Stomach (tissue), 9 donors: ENCODE results near the gene PMS2. TPM values are rescaled to one million over a fixed set of nuclear protein-coding genes. Genes with fewer than 3 reads are reported as not detected.

ENCODE experiments used
- DNase-seq, 2 donors: peaks; one replicate each; pipeline versions ENCODE4 v3.0.0 to v3.0.0-alpha.2; 2013 to 2019
- H3K27ac ChIP-seq, 5 donors: fragments of 200-600 bp in 4 of 5; sonication (generic) in 4 of 5; one replicate each; pipeline ENCODE4 v1.5.1; 2013 to 2019; ENCODE audit warnings: mild to moderate bottlenecking in 1 of 5, moderate library complexity in 1 of 5
- H3K27me3 ChIP-seq, 3 donors: fragments of 200-600 bp; sonication (generic); one replicate each; pipeline ENCODE4 v1.5.1; 2017 to 2019; ENCODE audit warnings: mixed run types in 1 of 3
- H3K36me3 ChIP-seq, 4 donors: fragments of 200-600 bp; sonication (generic); 1 replicate in 3 of 4; 2 replicates in 1 of 4; pipeline ENCODE4 v1.5.1; 2016 to 2019
- H3K4me1 ChIP-seq, 4 donors: fragments of 200-600 bp; sonication (generic); one replicate each; pipeline ENCODE4 v1.5.1; 2016 to 2019
- H3K4me3 ChIP-seq, 4 donors: fragments of 200-600 bp; sonication (generic) in 3 of 4; one replicate each; pipeline ENCODE4 v1.5.1; 2016 to 2019; ENCODE audit warnings: mild to moderate bottlenecking in 1 of 4
- H3K9me3 ChIP-seq, 4 donors: fragments of 200-600 bp; sonication (generic); one replicate each; pipeline ENCODE4 v1.5.1; 2016 to 2019
- CTCF ChIP-seq, 7 experiments: fragments of 450-650 bp in 4 of 7; fragments of 200-600 bp in 3 of 7; sonication (generic) in 3 of 7; IDR thresholded peaks; one replicate each; pipeline ENCODE4 v1.5.1; 2016 to 2019; ENCODE audit warnings: antibody characterized with exemption in 7 of 7, control low read depth in 2 of 7, mild to moderate bottlenecking in 1 of 7
- EP300 ChIP-seq: sonication (generic); formaldehyde crosslinking; IDR thresholded peaks from one replicate; pipeline ENCODE4 v1.6.1; 2017; ENCODE audit warnings: antibody characterized with exemption
- POLR2A ChIP-seq, 4 donors: fragments of 450-650 bp; IDR thresholded peaks; one replicate each; pipeline ENCODE4 v1.6.1; 2016; ENCODE audit warnings: antibody characterized with exemption in 4 of 4, control low read depth in 2 of 4, mild to moderate bottlenecking in 1 of 4, moderate library complexity in 1 of 4
- POLR2AphosphoS5 ChIP-seq, 3 donors: sonication (generic); formaldehyde crosslinking; IDR thresholded peaks; one replicate each; pipeline ENCODE4 v1.6.1; 2016; ENCODE audit warnings: antibody characterized with exemption in 3 of 3
- WGBS, 5 donors: extraction: QIAGEN DNeasy Blood & Tissue Kit in 3 of 5; methylation state at CpG; one replicate each; pipeline versions ENCODE4 v1.1.5 to v1.1.7; 2013 to 2018; 5-methylcytosine and 5-hydroxymethylcytosine counted together
- intact Hi-C: fragments of 100-400 bp; cut with DNase I; formaldehyde crosslinking; loops from one replicate; pipeline ENCODE4 v1.15.1; 2023; ENCODE audit warnings: low total_unique reads
- polyA plus RNA-seq, 3 donors: library from polyadenylated mRNA; stranded (reverse); fragments of 200-250 nt; gene quantifications; one replicate each; pipeline ENCODE4 v1.2.3, GENCODE V29; 2013
- total RNA-seq, 5 donors: library from RNA; depleted of rRNA; stranded (reverse); fragments of >200 nt; gene quantifications; one replicate each; pipeline versions ENCODE4 v1.1.0 to v1.2.3, GENCODE V29; 2014 to 2016
- donor health status: healthy with polysubstance abuse.
- donor health status: Bipolar disorder and iron deficiency.
- donor health status: healthy.

Gene PMS2
- total and polyA plus RNA-seq, 8 donors, result 2.9 to 16.0 (median 6.3) TPM

GRCh38 chr7:6049780-6050179 lies 40.9 kb upstream of the PMS2 start:
- no peak for TF ChIP-seq CTCF (IDR thresholded peaks at IDR 0.05)
- TF ChIP-seq POLR2A (IDR thresholded peaks at IDR 0.05), result no peak
- no peak for TF ChIP-seq POLR2AphosphoS5 (IDR thresholded peaks at IDR 0.05)
- H3K36me3 ChIP-seq, result peaks cover 47 to 84% (median 78%) of the 10 kb centered on the region in 4 donors
- H3K4me3 ChIP-seq, result no peak overlapping the region

GRCh38 chr7:6035686-6036085 lies 26.8 kb upstream of the PMS2 start:
- Histone ChIP-seq H3K4me3 (no peak overlapping the region), H3K27me3 (no peaks in the 10 kb centered on the region), H3K4me1 (no peaks in the 10 kb centered on the region), H3K27ac (no peak overlapping the region), H3K9me3 (no peaks in the 10 kb centered on the region), H3K36me3 (peaks cover 59 to 99% (median 96%) of the 10 kb centered on the region in 4 donors)
- TF ChIP-seq POLR2A (IDR thresholded peaks at IDR 0.05) (no peak), POLR2AphosphoS5 (IDR thresholded peaks at IDR 0.05) (no peak), CTCF (IDR thresholded peaks at IDR 0.05) (no peak), EP300 (no peak)
- no peak for DNase-seq
- WGBS, 5 donors, result 88 to 94% (median 90%) methylated on average over 13 of the region's 13 CpGs
- intact Hi-C loops, result no loop called here

More at GRCh38 chr7:6049780-6050179, 40.9 kb upstream of the PMS2 start:
- intact Hi-C loops, result no loop called here
- H3K27ac ChIP-seq, result peak overlapping the region in 1 of 5 donors; percentile 72
- WGBS, 5 donors, result 72 to 88% (median 81%) methylated on average over 4 of the region's 4 CpGs
- DNase-seq, result no peak
- H3K9me3 ChIP-seq, result no peaks in the 10 kb centered on the region
- H3K27me3 ChIP-seq, result no peaks in the 10 kb centered on the region
- peaks cover 5 to 16% (median 15%) of the 10 kb centered on the region in 4 donors for H3K4me1 ChIP-seq

GRCh38 chr7:6035165-6035564 lies 26.3 kb upstream of the PMS2 start:
- peaks cover 55 to 99% (median 96%) of the 10 kb centered on the region in 4 donors for H3K36me3 ChIP-seq
- WGBS, 5 donors, result 92 to 95% (median 93%) methylated on average over 10 of the region's 10 CpGs
- no peaks in the 10 kb centered on the region for H3K9me3 ChIP-seq
- TF ChIP-seq POLR2A (IDR thresholded peaks at IDR 0.05) (no peak), EP300 (no peak), CTCF (IDR thresholded peaks at IDR 0.05) (no peak)
- H3K27ac ChIP-seq, result no peak overlapping the region
- intact Hi-C loops, result no loop called here
- H3K4me1 ChIP-seq, result no peaks in the 10 kb centered on the region
- H3K27me3 ChIP-seq, result no peaks in the 10 kb centered on the region
- no peak overlapping the region for H3K4me3 ChIP-seq
- DNase-seq, result no peak

GRCh38 chr7:6032641-6033040 lies 23.8 kb upstream of the PMS2 start:
- Histone ChIP-seq H3K27ac (no peak overlapping the region), H3K27me3 (no peaks in the 10 kb centered on the region), H3K36me3 (peaks cover 57 to 99% (median 96%) of the 10 kb centered on the region in 4 donors), H3K9me3 (no peaks in the 10 kb centered on the region), H3K4me3 (no peak overlapping the region), H3K4me1 (no peaks in the 10 kb centered on the region)
- no peak for DNase-seq
- WGBS, 5 donors, result 76 to 91% (median 79%) methylated on average over 7 of the region's 7 CpGs
- intact Hi-C loops, result no loop called here
- TF ChIP-seq POLR2AphosphoS5 (IDR thresholded peaks at IDR 0.05) (no peak), POLR2A (IDR thresholded peaks at IDR 0.05) (no peak), CTCF (IDR thresholded peaks at IDR 0.05) (no peak), EP300 (no peak)
